Measurements from ENCODE around the gene SUCLG2. TPM values are rescaled to one million over a fixed set of nuclear protein-coding genes. Genes with fewer than 3 reads are reported as not detected.

SUCLG2 gene
- total RNA-seq, 1 experiment from 2014 or later = 38.5 TPM

DNA sequence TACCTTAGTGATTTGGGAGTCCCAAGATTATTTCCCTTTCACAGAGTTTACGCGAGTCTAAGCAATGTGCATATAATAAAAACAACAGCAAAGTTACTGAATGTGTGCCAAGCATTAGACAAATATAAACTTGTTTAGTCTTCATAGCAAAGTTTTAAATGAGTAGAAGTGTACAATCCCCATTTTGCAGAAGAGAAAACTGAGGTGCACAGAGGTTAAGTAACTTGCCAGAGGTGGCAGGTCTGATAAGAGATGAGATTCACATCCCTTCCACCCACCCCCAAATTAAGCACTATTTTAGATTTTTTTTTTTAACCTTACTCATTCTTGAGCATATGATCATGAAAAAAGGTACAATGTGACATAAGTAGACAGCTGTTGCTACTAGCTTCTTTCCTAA, 2.2 kb upstream of the SUCLG2 start:
- Mint-ChIP-seq H3K9me3 (peaks cover 3 to 5% of the 10 kb centered on the region in 2 experiments; a peak in 3 of 5 replicates), H3K4me3 (no peak overlapping the region), H3K4me1 (peaks cover 15 to 24% of the 10 kb centered on the region in 2 experiments), H3K36me3 (ENCODE audit: insufficient read depth in 1 of 3, low read depth in 3 of 3) (peaks cover 5 to 15% (median 10%) of the 10 kb centered on the region in 3 experiments; a peak in 5 of 7 replicates), H3K27me3 (ENCODE audit: low read depth) (no peaks in the 10 kb centered on the region), H3K27ac (no peak overlapping the region)
- no peaks in the 10 kb centered on the region for H3K79me2 ChIP-seq (ENCODE audit: insufficient read depth, low read length)
- H3K4me1 ChIP-seq (ENCODE audit: insufficient read depth, low read length) = peaks cover 4% of the 10 kb centered on the region
- H3K14ac ChIP-seq (ENCODE audit: insufficient read depth, low read length) = no peak overlapping the region
- H3K27me3 ChIP-seq (ENCODE audit: insufficient read depth, low read length) = no peaks in the 10 kb centered on the region
- H3K27ac ChIP-seq (ENCODE audit: insufficient read length, low read depth, low read length) = no peak overlapping the region
- no peak for DNase-seq
- no peak overlapping the region for H2BK5ac ChIP-seq (ENCODE audit: insufficient read length, low read length)
- no peak overlapping the region for H3K9ac ChIP-seq (ENCODE audit: extremely low read depth, insufficient read length, low read length)
- no peak overlapping the region for H2BK15ac ChIP-seq (ENCODE audit: low read depth, low read length)
- no peak overlapping the region for H2AFZ ChIP-seq (ENCODE audit: low read length)
- H3K23ac ChIP-seq (ENCODE audit: insufficient read length, low read depth, low read length) = no peak overlapping the region
- no peak overlapping the region for H4K8ac ChIP-seq (replicated peaks; ENCODE audit: insufficient read length, low read depth, low read length)
- H3K4ac ChIP-seq (ENCODE audit: low read depth, low read length) = no peak overlapping the region
- no peak overlapping the region for H3K56ac ChIP-seq (ENCODE audit: insufficient read length, low read depth, low read length)
- no peak overlapping the region for H2AK5ac ChIP-seq (ENCODE audit: insufficient read length, low read length)
- H3T11ph ChIP-seq (ENCODE audit: low read length) = no peak overlapping the region
- no peaks in the 10 kb centered on the region for H3K23me2 ChIP-seq (ENCODE audit: insufficient read length, low read depth, low read length, poor library complexity, severe bottlenecking)
- H3K4me2 ChIP-seq (ENCODE audit: insufficient read depth, insufficient read length, low read length) = no peak overlapping the region
- H2BK120ac ChIP-seq (ENCODE audit: low read depth, low read length, poor library complexity, severe bottlenecking) = no peak overlapping the region
- H3K79me1 ChIP-seq (ENCODE audit: insufficient read depth, low read depth, low read length, poor library complexity, severe bottlenecking) = no peaks in the 10 kb centered on the region
- no peak overlapping the region for H2BK12ac ChIP-seq (ENCODE audit: insufficient read length, low read depth, low read length)
- no peak overlapping the region for H3K18ac ChIP-seq (ENCODE audit: insufficient read length, low read depth, low read length)
- no peaks in the 10 kb centered on the region for H3K9me3 ChIP-seq (ENCODE audit: control insufficient read depth, low read depth, low read length)
- no peak overlapping the region for H4K5ac ChIP-seq (ENCODE audit: insufficient read length, low read depth, low read length)
- no peaks in the 10 kb centered on the region for H4K20me1 ChIP-seq (ENCODE audit: control insufficient read depth, insufficient read depth, insufficient read length)
- no peak overlapping the region for H2BK20ac ChIP-seq (ENCODE audit: low read depth, low read length, poor library complexity, severe bottlenecking)
- TF ChIP-seq CTCF (conservative IDR thresholded peaks at IDR 0.05) = no peak
- WGBS (ENCODE audit: extremely low coverage, insufficient read length, low lambda C conversion rate) = no CpG with 5 or more reads among the region's 2 CpGs
- no peak overlapping the region for H4K91ac ChIP-seq (ENCODE audit: insufficient read length, low read depth, low read length)

Data from H9 (cell line).